ENCODE data around the gene BARHL1.

Gene BARHL1

DNA sequence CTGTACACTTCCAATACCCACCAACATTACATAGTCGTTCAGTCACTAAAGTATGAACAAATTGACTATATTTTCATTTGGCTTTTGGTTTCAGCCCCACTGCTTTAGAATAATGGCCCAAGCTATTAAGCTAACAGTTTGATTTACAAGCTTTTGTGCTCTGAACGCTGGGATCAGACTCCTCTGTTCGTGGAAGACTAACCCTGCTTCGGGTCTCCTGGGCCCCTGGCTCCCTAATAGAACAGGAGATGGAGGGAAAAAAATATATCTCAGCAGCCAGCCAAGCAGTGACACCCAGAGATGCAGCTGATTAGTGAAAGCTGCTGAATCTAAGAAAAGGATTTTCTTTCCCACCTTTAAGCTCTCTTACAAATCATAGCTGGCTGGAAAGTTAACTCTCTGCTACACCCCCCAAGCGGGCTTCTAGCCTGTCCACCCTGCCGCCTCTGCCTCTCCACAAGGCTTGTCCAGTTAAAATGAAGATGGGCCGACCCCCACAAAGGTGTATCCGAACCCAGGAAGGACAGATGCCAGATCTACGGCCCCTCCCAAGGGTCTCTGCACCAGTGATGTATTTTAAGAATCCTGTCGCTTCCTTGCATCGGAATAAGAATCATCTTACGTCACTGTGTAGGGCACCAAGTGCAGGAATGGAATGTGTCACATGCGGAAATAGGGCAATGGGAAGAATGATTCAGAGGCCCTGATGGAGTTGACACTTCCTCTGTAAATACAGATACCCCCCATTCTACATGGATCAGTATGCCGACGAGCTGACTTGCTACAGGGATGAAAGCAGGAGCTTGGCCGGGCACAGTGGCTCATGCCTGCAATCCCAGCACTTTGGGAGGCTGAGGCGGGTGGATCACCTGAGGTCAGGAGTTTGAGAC is 33.4 kb upstream of the BARHL1 start:
- H2AFZ ChIP-seq (ENCODE audit: low read length), result peak overlapping the region; percentile 92
- H3K79me2 ChIP-seq (ENCODE audit: insufficient read depth, low read length), result no peaks in the 10 kb centered on the region
- TF ChIP-seq, protein P1, sequence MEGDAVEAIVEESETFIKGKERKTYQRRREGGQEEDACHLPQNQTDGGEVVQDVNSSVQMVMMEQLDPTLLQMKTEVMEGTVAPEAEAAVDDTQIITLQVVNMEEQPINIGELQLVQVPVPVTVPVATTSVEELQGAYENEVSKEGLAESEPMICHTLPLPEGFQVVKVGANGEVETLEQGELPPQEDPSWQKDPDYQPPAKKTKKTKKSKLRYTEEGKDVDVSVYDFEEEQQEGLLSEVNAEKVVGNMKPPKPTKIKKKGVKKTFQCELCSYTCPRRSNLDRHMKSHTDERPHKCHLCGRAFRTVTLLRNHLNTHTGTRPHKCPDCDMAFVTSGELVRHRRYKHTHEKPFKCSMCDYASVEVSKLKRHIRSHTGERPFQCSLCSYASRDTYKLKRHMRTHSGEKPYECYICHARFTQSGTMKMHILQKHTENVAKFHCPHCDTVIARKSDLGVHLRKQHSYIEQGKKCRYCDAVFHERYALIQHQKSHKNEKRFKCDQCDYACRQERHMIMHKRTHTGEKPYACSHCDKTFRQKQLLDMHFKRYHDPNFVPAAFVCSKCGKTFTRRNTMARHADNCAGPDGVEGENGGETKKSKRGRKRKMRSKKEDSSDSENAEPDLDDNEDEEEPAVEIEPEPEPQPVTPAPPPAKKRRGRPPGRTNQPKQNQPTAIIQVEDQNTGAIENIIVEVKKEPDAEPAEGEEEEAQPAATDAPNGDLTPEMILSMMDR (IDR thresholded peaks at IDR 0.05; ENCODE audit: low read length), result no peak
- TF ChIP-seq EZH2 (IDR thresholded peaks at IDR 0.05; ENCODE audit: borderline replicate concordance, low read length), result no peak
- H4K20me1 ChIP-seq (ENCODE audit: insufficient read depth, low read length), result no peaks in the 10 kb centered on the region
- H3K9me3 ChIP-seq (ENCODE audit: low read length), result no peaks in the 10 kb centered on the region
- H3K27me3 ChIP-seq (ENCODE audit: insufficient read depth, low read length), result no peaks in the 10 kb centered on the region
- no peaks in the 10 kb centered on the region for H3K36me3 ChIP-seq (ENCODE audit: insufficient read depth, low read length)
- H3K9me2 ChIP-seq (ENCODE audit: low read depth, low read length), result no peaks in the 10 kb centered on the region
- no peaks in the 10 kb centered on the region for H3F3A ChIP-seq (ENCODE audit: insufficient read depth, low read length)
- peak overlapping the region; percentile 55 for H3K9ac ChIP-seq (ENCODE audit: low read length)
- H3K27ac ChIP-seq (ENCODE audit: low read depth, low read length, poor library complexity, severe bottlenecking), result peak overlapping the region; percentile 97
- peak overlapping the region; percentile 46 for H3K4me3 ChIP-seq (ENCODE audit: low read depth, low read length, poor library complexity, severe bottlenecking)
- H3K4me2 ChIP-seq (ENCODE audit: low read length), result peak overlapping the region; percentile 64
- H3K4me1 ChIP-seq (ENCODE audit: insufficient read depth, low read length, severe bottlenecking), result peaks cover 52% of the 10 kb centered on the region

DNA sequence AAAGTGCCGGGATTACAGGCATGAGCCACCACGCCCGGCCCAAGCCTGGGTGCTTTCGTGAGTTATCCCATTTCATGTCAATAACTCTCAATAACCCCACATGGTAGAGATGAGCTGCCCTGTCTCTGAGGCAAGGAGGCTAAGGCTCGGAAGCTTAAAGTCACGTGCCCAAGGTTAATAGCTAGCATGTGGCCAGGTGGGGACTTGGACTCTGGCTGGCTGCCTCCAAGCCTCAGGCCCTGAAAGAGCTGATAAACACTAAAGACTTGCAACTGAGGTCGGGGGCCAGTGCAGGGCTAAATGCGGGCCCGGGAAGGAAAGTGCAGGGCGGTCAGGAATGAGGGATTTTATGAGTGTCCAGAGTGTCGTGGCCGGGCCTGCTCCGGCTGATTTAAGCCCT is 30.9 kb upstream of the BARHL1 start:
- Histone ChIP-seq H3K79me2 (ENCODE audit: insufficient read depth, low read length) (no peaks in the 10 kb centered on the region), H3K9ac (ENCODE audit: low read length) (no peak overlapping the region), H3K9me3 (ENCODE audit: low read length) (no peaks in the 10 kb centered on the region), H4K20me1 (ENCODE audit: insufficient read depth, low read length) (no peaks in the 10 kb centered on the region), H3F3A (ENCODE audit: insufficient read depth, low read length) (no peaks in the 10 kb centered on the region), H3K27ac (ENCODE audit: low read depth, low read length, poor library complexity, severe bottlenecking) (no peak overlapping the region), H3K4me3 (ENCODE audit: low read depth, low read length, poor library complexity, severe bottlenecking) (no peak overlapping the region), H3K9me2 (ENCODE audit: low read depth, low read length) (no peaks in the 10 kb centered on the region), H3K27me3 (ENCODE audit: insufficient read depth, low read length) (no peaks in the 10 kb centered on the region), H3K4me1 (ENCODE audit: insufficient read depth, low read length, severe bottlenecking) (peaks cover 39% of the 10 kb centered on the region), H2AFZ (ENCODE audit: low read length) (no peak overlapping the region), H3K36me3 (ENCODE audit: insufficient read depth, low read length) (no peaks in the 10 kb centered on the region), H3K4me2 (ENCODE audit: low read length) (no peak overlapping the region)
- TF ChIP-seq, protein P1 (IDR thresholded peaks at IDR 0.05; ENCODE audit: low read length), result no peak
- no peak for TF ChIP-seq EZH2 (IDR thresholded peaks at IDR 0.05; ENCODE audit: borderline replicate concordance, low read length)

DNA sequence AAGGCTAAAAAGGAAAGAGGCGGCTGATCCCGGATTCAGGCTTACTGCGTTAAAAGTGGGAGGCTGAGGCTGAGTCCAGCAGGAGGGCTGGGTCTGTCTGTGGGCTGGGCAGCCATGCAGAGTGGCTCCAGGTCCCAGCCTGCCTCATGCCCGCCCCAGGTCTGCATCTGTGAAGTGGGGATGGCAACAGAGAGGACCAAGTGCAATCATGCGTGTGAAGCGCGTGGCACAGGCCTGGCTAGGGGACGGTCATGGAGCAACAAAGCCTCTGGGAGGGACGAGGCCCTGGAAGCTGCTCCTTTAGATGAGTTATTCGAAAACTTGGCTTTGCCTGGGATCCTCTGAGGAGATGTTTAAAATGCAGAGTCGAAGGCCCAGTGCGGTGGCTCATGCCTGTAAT is 30.4 kb upstream of the BARHL1 start:
- Histone ChIP-seq H2AFZ (ENCODE audit: low read length) (no peak overlapping the region), H4K20me1 (ENCODE audit: insufficient read depth, low read length) (no peaks in the 10 kb centered on the region), H3K27me3 (ENCODE audit: insufficient read depth, low read length) (no peaks in the 10 kb centered on the region), H3K4me1 (ENCODE audit: insufficient read depth, low read length, severe bottlenecking) (peaks cover 34% of the 10 kb centered on the region), H3K79me2 (ENCODE audit: insufficient read depth, low read length) (no peaks in the 10 kb centered on the region), H3K4me2 (ENCODE audit: low read length) (no peak overlapping the region), H3K9ac (ENCODE audit: low read length) (no peak overlapping the region), H3K36me3 (ENCODE audit: insufficient read depth, low read length) (no peaks in the 10 kb centered on the region), H3K4me3 (ENCODE audit: low read depth, low read length, poor library complexity, severe bottlenecking) (no peak overlapping the region), H3K27ac (ENCODE audit: low read depth, low read length, poor library complexity, severe bottlenecking) (no peak overlapping the region), H3K9me2 (ENCODE audit: low read depth, low read length) (no peaks in the 10 kb centered on the region), H3K9me3 (ENCODE audit: low read length) (no peaks in the 10 kb centered on the region), H3F3A (ENCODE audit: insufficient read depth, low read length) (no peaks in the 10 kb centered on the region)
- no peak for TF ChIP-seq EZH2 (IDR thresholded peaks at IDR 0.05; ENCODE audit: borderline replicate concordance, low read length)
- TF ChIP-seq, protein P1 (IDR thresholded peaks at IDR 0.05; ENCODE audit: low read length), result no peak
